Measurements from ENCODE around the gene ZNF860.

ZNF860 gene

DNA sequence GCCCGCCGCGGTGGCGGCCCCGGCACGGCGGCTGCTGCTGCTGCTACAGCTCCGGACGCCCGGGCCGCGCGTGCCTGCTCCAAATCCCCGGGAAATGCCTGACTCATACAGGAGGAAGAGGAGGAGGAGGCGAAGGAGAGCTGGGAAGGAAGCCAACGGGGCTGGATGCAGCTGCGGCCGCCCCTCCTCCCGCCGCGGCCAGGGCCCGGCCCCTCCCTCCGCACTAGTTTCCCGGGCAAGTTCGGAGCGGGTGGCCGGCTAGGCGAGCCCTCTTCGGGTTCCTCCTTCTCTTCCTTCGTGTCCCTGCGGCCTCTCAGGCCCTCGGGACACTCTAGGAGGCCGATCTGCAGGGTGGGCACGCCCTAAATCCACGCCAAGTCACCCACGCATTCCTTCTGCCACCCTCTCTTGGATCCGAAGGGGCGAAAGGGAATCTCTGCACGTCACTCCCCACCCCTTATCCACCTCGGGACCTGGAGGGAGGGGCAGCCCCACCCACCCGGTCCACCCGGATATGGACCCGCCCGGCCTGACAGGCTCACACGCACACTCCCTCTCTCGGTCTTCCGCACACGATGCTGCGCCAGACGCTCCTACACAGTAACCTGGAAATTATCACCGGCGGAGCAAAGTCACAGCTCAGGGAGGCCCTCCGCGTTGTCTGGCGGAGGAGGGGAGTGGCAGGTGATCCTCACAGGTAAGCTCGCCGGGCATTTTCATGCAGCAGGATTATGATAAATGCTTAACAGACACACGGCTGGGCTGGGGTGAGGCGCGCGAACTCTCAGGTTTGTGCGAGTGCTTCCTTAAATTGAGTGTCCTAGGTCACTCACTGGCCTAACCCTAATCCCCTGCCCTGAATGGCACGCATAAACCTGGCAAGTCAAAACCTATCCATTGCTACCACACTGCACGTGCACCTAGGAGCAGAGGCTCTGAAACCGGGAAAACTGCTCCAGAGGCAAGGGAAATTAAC, at the start of gene ZNF860, which contains the start of gene OSBPL10:
ZNF860 (plus strand) TSS at position 545 of the 976 bp plus-strand sequence. CDS start 7,330 bp downstream, outside the sequence.
OSBPL10 (minus strand) TSS at position 57 of the 976 bp plus-strand sequence. CDS start 83 bp downstream, outside the sequence.
- Histone ChIP-seq H3K27me3 (ENCODE audit: insufficient read depth, low read depth, severe bottlenecking) (no peaks in the 10 kb centered on the region), H3K27ac (no peak within 1 kb of the TSS), H3K9me3 (ENCODE audit: severe bottlenecking) (no peaks in the 10 kb centered on the region), H3K36me3 (no peaks in the 10 kb centered on the region), H3K4me3 (ENCODE audit: low read depth, low read length) (peak within 1 kb of the TSS; percentile 76)
- DNase-seq = peak; percentile 73
- TF ChIP-seq, protein P1, sequence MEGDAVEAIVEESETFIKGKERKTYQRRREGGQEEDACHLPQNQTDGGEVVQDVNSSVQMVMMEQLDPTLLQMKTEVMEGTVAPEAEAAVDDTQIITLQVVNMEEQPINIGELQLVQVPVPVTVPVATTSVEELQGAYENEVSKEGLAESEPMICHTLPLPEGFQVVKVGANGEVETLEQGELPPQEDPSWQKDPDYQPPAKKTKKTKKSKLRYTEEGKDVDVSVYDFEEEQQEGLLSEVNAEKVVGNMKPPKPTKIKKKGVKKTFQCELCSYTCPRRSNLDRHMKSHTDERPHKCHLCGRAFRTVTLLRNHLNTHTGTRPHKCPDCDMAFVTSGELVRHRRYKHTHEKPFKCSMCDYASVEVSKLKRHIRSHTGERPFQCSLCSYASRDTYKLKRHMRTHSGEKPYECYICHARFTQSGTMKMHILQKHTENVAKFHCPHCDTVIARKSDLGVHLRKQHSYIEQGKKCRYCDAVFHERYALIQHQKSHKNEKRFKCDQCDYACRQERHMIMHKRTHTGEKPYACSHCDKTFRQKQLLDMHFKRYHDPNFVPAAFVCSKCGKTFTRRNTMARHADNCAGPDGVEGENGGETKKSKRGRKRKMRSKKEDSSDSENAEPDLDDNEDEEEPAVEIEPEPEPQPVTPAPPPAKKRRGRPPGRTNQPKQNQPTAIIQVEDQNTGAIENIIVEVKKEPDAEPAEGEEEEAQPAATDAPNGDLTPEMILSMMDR (IDR thresholded peaks at IDR 0.05; ENCODE audit: low read depth, low read length) = no peak

DNA sequence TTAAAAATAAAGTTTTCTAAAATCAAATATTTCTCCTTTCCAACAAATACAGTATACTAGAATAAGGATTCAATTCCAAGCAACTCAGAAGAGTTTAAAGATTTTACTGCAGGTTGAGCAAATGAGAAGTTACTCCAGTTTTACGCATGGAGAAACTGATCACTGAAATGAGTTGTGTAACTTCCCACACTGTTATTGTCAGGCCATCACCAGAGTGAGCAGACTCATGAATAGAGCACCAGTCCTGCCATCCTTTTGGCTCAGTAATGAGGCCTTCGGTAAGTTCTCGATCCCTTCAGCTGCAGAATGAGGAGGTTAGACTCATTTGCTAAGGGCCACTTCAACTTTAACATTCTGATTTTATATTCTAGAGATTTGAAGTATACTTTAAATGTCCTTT, 48.6 kb upstream of the ZNF860 start:
- Histone ChIP-seq H3K9me3 (ENCODE audit: severe bottlenecking) (no peaks in the 10 kb centered on the region), H3K27ac (no peak overlapping the region), H3K36me3 (no peaks in the 10 kb centered on the region), H3K27me3 (ENCODE audit: insufficient read depth, low read depth, severe bottlenecking) (no peaks in the 10 kb centered on the region), H3K4me3 (ENCODE audit: low read depth, low read length) (no peak overlapping the region)
- DNase-seq = no peak
- TF ChIP-seq, protein P1 (IDR thresholded peaks at IDR 0.05; ENCODE audit: low read depth, low read length) = no peak

DNA sequence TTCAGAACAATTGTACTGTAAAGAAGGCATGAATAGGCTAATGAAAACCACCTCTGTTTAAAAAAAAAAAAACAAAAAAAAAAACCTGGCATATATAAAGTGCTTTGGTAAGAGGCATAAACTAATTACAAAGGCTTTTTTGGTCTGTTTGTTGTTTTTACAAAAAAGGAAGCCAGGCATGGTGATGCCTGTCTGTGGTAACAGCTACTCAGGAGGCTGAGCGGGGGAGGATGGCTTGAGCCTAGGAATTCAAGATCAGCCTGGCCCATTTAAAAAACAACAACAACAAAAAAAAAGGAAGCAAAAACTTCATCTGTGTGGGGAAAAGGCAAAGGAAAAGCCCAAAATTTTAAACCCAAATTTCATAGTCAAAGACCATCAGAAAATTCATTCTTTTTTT, 47.5 kb upstream of the ZNF860 start:
- H3K27ac ChIP-seq = no peak overlapping the region
- TF ChIP-seq, protein P1 (IDR thresholded peaks at IDR 0.05; ENCODE audit: low read depth, low read length) = no peak
- DNase-seq = no peak
- no peak overlapping the region for H3K4me3 ChIP-seq (ENCODE audit: low read depth, low read length)
- no peaks in the 10 kb centered on the region for H3K9me3 ChIP-seq (ENCODE audit: severe bottlenecking)
- no peaks in the 10 kb centered on the region for H3K27me3 ChIP-seq (ENCODE audit: insufficient read depth, low read depth, severe bottlenecking)
- H3K36me3 ChIP-seq = no peaks in the 10 kb centered on the region

DNA sequence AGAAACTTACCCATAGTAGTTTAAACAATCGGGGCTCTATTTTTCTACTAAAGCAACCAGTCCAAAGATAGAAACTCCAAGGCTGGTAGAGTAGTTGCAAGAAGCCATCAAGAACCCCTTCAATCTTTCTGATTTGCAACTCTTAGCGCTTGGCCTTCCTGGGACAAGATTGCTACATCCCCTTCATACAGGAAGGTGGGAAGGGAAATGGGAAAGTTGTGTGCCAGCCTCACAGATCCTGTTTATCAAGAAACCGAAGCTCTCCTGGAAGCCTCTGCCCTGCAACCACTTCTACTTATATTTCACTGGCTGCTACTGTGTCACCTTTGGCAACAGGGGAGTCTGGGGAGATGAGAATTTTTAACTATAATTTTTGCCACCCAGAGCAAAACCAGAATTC, 46.7 kb upstream of the ZNF860 start:
- TF ChIP-seq, protein P1 (IDR thresholded peaks at IDR 0.05; ENCODE audit: low read depth, low read length) = no peak
- no peak for DNase-seq
- H3K27ac ChIP-seq = no peak overlapping the region

DNA sequence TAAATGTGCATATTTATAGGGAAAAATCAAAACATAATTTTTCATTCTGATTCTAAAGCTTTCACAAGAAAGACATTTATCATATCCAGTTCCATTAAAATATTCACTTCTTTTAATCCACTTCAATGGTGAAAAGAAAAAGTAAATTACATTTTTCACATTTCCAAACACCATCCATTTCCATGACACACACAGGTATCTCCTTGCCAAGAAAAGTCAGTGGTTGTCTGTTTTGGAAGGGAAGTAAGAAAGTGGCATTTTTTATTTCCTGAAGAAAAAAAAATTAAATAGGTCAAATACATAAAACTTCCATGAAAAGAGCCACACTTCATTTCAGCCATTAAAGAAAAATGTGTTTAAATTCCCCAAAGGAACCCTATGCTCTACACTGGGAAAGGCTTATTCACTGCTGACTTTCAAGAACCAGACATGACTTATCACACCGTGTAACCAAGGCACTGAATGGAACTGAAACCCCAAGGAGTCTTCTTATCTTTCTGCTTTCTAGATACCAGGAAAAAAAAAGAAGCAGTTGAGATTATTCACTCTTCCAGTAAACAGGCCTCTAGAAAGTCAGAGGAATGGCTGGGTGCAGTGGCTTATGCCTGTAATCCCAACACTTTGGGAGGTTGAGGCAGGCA, 45.0 kb upstream of the ZNF860 start:
- Histone ChIP-seq H3K9me3 (ENCODE audit: severe bottlenecking) (no peaks in the 10 kb centered on the region), H3K36me3 (no peaks in the 10 kb centered on the region), H3K27ac (no peak overlapping the region), H3K4me3 (ENCODE audit: low read depth, low read length) (no peak overlapping the region), H3K27me3 (ENCODE audit: insufficient read depth, low read depth, severe bottlenecking) (no peaks in the 10 kb centered on the region)
- DNase-seq = no peak
- TF ChIP-seq, protein P1 (IDR thresholded peaks at IDR 0.05; ENCODE audit: low read depth, low read length) = no peak

More for the DNA sequence above, 46.7 kb upstream of the ZNF860 start:
- Histone ChIP-seq H3K27me3 (ENCODE audit: insufficient read depth, low read depth, severe bottlenecking) (no peaks in the 10 kb centered on the region), H3K9me3 (ENCODE audit: severe bottlenecking) (no peaks in the 10 kb centered on the region), H3K4me3 (ENCODE audit: low read depth, low read length) (no peak overlapping the region), H3K36me3 (no peaks in the 10 kb centered on the region)

Data from WERI-Rb-1 (cell line).